SK-N-SH (cell line): ENCODE results near the gene FAM200C. TPM values are rescaled to one million over a fixed set of nuclear protein-coding genes. Genes with fewer than 3 reads are reported as not detected.

Source experiments
- CTCF ChIA-PET: fragments of 300-600, 350-600 bp; formaldehyde crosslinking; extraction: SDS; loops from one replicate; lab custom pipeline; 2021; lab: Yijun Ruan, JAX
- POLR2A ChIA-PET: fragments of 350-600 bp; sonication (Branson Sonifier 250); formaldehyde crosslinking; extraction: SDS; loops from one replicate; lab custom pipeline; 2020; ENCODE audit warnings: antibody characterized with exemption, inconsistent platforms; lab: Yijun Ruan, JAX
- DNase-seq: peaks from one replicate; pipeline ENCODE4 v3.0.0; 2012
- H2AFZ ChIP-seq: fragments of 200-600 bp; sonication (generic); 2 replicates; pipeline ENCODE4 v1.8.1; 2016; ENCODE audit warnings: antibody characterized with exemption, mild to moderate bottlenecking, low read depth
- H3F3A ChIP-seq: fragments of 200-600 bp; sonication (generic); replicated peaks from 2 replicates; pipeline ENCODE3; 2016; ENCODE audit warnings: antibody characterized with exemption, mild to moderate bottlenecking; ENCODE audit not compliant: insufficient read depth
- H3K27ac ChIP-seq, 2 experiments: fragments of 200-500 bp in 1 of 2; fragments of 200-600 bp in 1 of 2; sonication (Bioruptor generic) in 1 of 2; sonication (generic), shearing (Covaris generic) in 1 of 2; 2 replicates each; pipeline versions ENCODE4 v1.5.1 to v1.6.1; 2014 to 2016; ENCODE audit warnings: low read depth in 2 of 2, inconsistent platforms in 1 of 2, low read length in 1 of 2, mild to moderate bottlenecking in 1 of 2, mixed read lengths in 1 of 2
- H3K27me3 ChIP-seq: fragments of 200-600 bp; sonication (generic), shearing (Covaris generic); 2 replicates; pipeline ENCODE4 v1.6.1; 2016; ENCODE audit warnings: mixed run types; ENCODE audit not compliant: insufficient read depth
- H3K36me3 ChIP-seq, 2 experiments: fragments of 200-500 bp in 1 of 2; fragments of 200-600 bp in 1 of 2; sonication (Bioruptor generic) in 1 of 2; sonication (generic) in 1 of 2; replicated peaks in 1 of 2; 2 replicates each; pipeline versions ENCODE3 to v1.5.1; 2014 to 2016; ENCODE audit warnings: low read length in 1 of 2, mild to moderate bottlenecking in 1 of 2; ENCODE audit not compliant: insufficient read depth in 2 of 2, control insufficient read depth in 1 of 2
- H3K4me1 ChIP-seq, 2 experiments: fragments of 200-500 bp in 1 of 2; fragments of 200-600 bp in 1 of 2; sonication (Bioruptor generic) in 1 of 2; sonication (generic), shearing (Covaris generic) in 1 of 2; 2 replicates each; pipeline versions ENCODE4 v1.5.1 to v1.6.1; 2014 to 2016; ENCODE audit warnings: low read depth in 1 of 2, low read length in 1 of 2, mixed run types in 1 of 2; ENCODE audit not compliant: insufficient read depth in 2 of 2, control insufficient read depth in 1 of 2
- H3K4me2 ChIP-seq: fragments of 200-600 bp; sonication (generic), shearing (Covaris generic); 2 replicates; pipeline ENCODE4 v1.6.1; 2017; ENCODE audit warnings: mixed run types
- H3K4me3 ChIP-seq, 2 experiments: fragments of 200-500 bp in 1 of 2; fragments of 200-600 bp in 1 of 2; sonication (Bioruptor generic) in 1 of 2; sonication (generic), shearing (Covaris generic) in 1 of 2; 2 replicates each; pipeline versions ENCODE4 v1.5.1 to v1.8.1; 2014 to 2016; ENCODE audit warnings: low read depth in 2 of 2, inconsistent platforms in 1 of 2, low read length in 1 of 2, mild to moderate bottlenecking in 1 of 2, mixed read lengths in 1 of 2, moderate library complexity in 1 of 2
- H3K79me2 ChIP-seq: fragments of 200-600 bp; sonication (generic); 2 replicates; pipeline ENCODE4 v1.8.1; 2017; ENCODE audit warnings: mild to moderate bottlenecking; ENCODE audit not compliant: insufficient read depth
- H3K9ac ChIP-seq: fragments of 200-600 bp; sonication (generic); 2 replicates; pipeline ENCODE4 v1.6.1; 2017; ENCODE audit warnings: mixed run types
- H3K9me2 ChIP-seq: fragments of 200-600 bp; sonication (generic); 2 replicates; pipeline ENCODE4 v1.6.1; 2017; ENCODE audit warnings: mixed run types
- H3K9me3 ChIP-seq: fragments of 200-600 bp; sonication (generic); 2 replicates; pipeline ENCODE4 v1.6.1; 2017; ENCODE audit warnings: mixed run types, mild to moderate bottlenecking, moderate library complexity
- H4K20me1 ChIP-seq: fragments of 200-600 bp; sonication (generic); 2 replicates; pipeline ENCODE4 v1.6.1; 2017; ENCODE audit warnings: mild to moderate bottlenecking, mixed run types; ENCODE audit not compliant: insufficient read depth
- CTCF ChIP-seq: fragments of 200-600 bp; sonication (generic); IDR thresholded peaks from 2 replicates; pipeline ENCODE4 v1.6.1; 2017; ENCODE audit warnings: antibody characterized with exemption, mild to moderate bottlenecking, moderate library complexity
- ELF1 ChIP-seq: IDR thresholded peaks from 2 replicates; pipeline ENCODE4 v1.4.0; 2012
- FOSL2 ChIP-seq: IDR thresholded peaks from 2 replicates; pipeline ENCODE4 v1.4.0; 2012; ENCODE audit warnings: low read depth, mild to moderate bottlenecking, moderate library complexity, borderline replicate concordance
- FOXJ3 ChIP-seq: sonication (generic); formaldehyde crosslinking; IDR thresholded peaks from 2 replicates; pipeline ENCODE4 v1.5.1; 2020; ENCODE audit warnings: mild to moderate bottlenecking, missing genetic modification reagents
- GATA2 ChIP-seq: sonication (generic); formaldehyde crosslinking; IDR thresholded peaks from 2 replicates; pipeline ENCODE4 v1.5.0; 2020; ENCODE audit warnings: mild to moderate bottlenecking, missing genetic modification reagents
- IRF3 ChIP-seq: fragments of 150-350 bp; IDR thresholded peaks from 2 replicates; pipeline ENCODE4 v1.6.1; 2016; ENCODE audit warnings: mild to moderate bottlenecking, low read depth, low read length
- NRF1 ChIP-seq: IDR thresholded peaks from 2 replicates; pipeline ENCODE4 v1.6.1; 2012; ENCODE audit warnings: low read depth, mild to moderate bottlenecking, low read length
- TCF12 ChIP-seq: IDR thresholded peaks from 2 replicates; pipeline ENCODE4 v1.4.0; 2012
- YY1 ChIP-seq: IDR thresholded peaks from 2 replicates; pipeline ENCODE4 v1.4.0; 2012; ENCODE audit warnings: low read depth, mild to moderate bottlenecking
- WGBS: methylation state at CpG from one replicate; pipeline ENCODE4 v1.1.6; 2017; ENCODE audit warnings: low lambda C conversion rate; 5-methylcytosine and 5-hydroxymethylcytosine counted together
- polyA plus RNA-seq, 3 experiments: library from polyadenylated mRNA; depleted of rRNA; stranded (reverse); fragments of >200 nt; gene quantifications; 2 replicates each; pipeline ENCODE4 v1.2.3, GENCODE V29; 2012

The FAM200C gene
- polyA plus RNA-seq, 1 of the 3 experiments (the other 2 are of a cell fraction), result 1.5 TPM

- Histone ChIP-seq H2AFZ (no peak overlapping the region), H3K36me3 (no peaks in the 10 kb centered on the region), H3K4me3 (no peak overlapping the region), H3K4me1 (no peaks in the 10 kb centered on the region), H3K27ac (no peak overlapping the region), H4K20me1 (no peaks in the 10 kb centered on the region), H3K9me3 (no peaks in the 10 kb centered on the region), H3K4me2 (no peak overlapping the region), H3K79me2 (no peaks in the 10 kb centered on the region), H3F3A (peaks cover 3% of the 10 kb centered on the region), H3K9me2 (no peaks in the 10 kb centered on the region), H3K9ac (no peak overlapping the region), H3K27me3 (no peaks in the 10 kb centered on the region; the same call in 1 of the 2 replicates)
- CTCF ChIA-PET, result interaction anchor here (1.0 to 10.1 kb wide), 5 partner anchors 8 to 135 kb away, joined by 3 to 67 read pairs (median 4); partner anchors contain the start of gene C1QTNF2
- TF ChIP-seq FOXJ3 (CRISPR knock-in tag) (no peak), YY1 (no peak)
- POLR2A ChIA-PET, result interaction anchor here (0.9 kb wide), 1 partner anchor 9 kb away, joined by 3 read pairs; no protein-coding TSS in a partner anchor
- DNase-seq, result no peak
- 59% methylated on average over 2 of the region's 2 CpGs for WGBS
Measured at GRCh38 chr5:160378330-160378729, 21.5 kb downstream of the FAM200C start.

- Histone ChIP-seq H4K20me1 (no peaks in the 10 kb centered on the region), H3K27me3 (no peaks in the 10 kb centered on the region; the same call in 1 of the 2 replicates), H3K9ac (no peak overlapping the region), H3K4me1 (no peaks in the 10 kb centered on the region), H3K4me2 (no peak overlapping the region), H3K9me3 (no peaks in the 10 kb centered on the region), H3K36me3 (no peaks in the 10 kb centered on the region), H3K4me3 (no peak overlapping the region), H3F3A (peaks cover 3% of the 10 kb centered on the region), H3K79me2 (no peaks in the 10 kb centered on the region), H3K9me2 (no peaks in the 10 kb centered on the region), H2AFZ (peak overlapping the region; percentile 30; the same call in 1 of the 2 replicates), H3K27ac (no peak overlapping the region)
- WGBS, result 89% methylated on average over 5 of the region's 5 CpGs
- DNase-seq, result no peak
- CTCF ChIA-PET, result interaction anchor here (1.0 to 10.1 kb wide), 2 partner anchors 14 to 29 kb away, joined by 3 to 67 read pairs; no protein-coding TSS in a partner anchor
- POLR2A ChIA-PET, result interaction anchor here (0.5 kb wide), 1 partner anchor 19 kb away, joined by 3 read pairs; no protein-coding TSS in a partner anchor
- TF ChIP-seq IRF3 (no peak), YY1 (no peak), NRF1 (no peak), FOSL2 (no peak), ELF1 (no peak), CTCF (no peak), TCF12 (no peak), GATA2 (CRISPR knock-in tag) (no peak)
Measured at GRCh38 chr5:160377651-160378050, 22.2 kb downstream of the FAM200C start.
